HepG2 (cell line): ENCODE measurements around the gene TM2D3. TPM values are rescaled to one million over a fixed set of nuclear protein-coding genes. Genes with fewer than 3 reads are reported as not detected.

ENCODE experiments used
- ATF1 ChIP-seq: IDR thresholded peaks from 2 replicates; pipeline ENCODE4 v1.6.1; 2016; ENCODE audit warnings: mild to moderate bottlenecking, control low read depth
- EED ChIP-seq: sonication (generic); formaldehyde crosslinking; IDR thresholded peaks from 2 replicates; pipeline ENCODE4 v1.5.0; 2020; ENCODE audit warnings: mild to moderate bottlenecking, missing genetic modification reagents
- FIP1L1 ChIP-seq: fragments of 200-400 bp; formaldehyde crosslinking; IDR thresholded peaks from 2 replicates; pipeline ENCODE4 v1.6.1; 2018; ENCODE audit warnings: low read depth, mild to moderate bottlenecking, low read length, moderate library complexity, borderline replicate concordance; ENCODE audit not compliant: insufficient read depth
- GLI4 ChIP-seq: sonication (generic); formaldehyde crosslinking; IDR thresholded peaks from 2 replicates; pipeline ENCODE4 v1.5.1; 2020; ENCODE audit warnings: missing genetic modification reagents, mild to moderate bottlenecking, moderate library complexity, borderline replicate concordance
- GPBP1L1 ChIP-seq: sonication (generic); formaldehyde crosslinking; IDR thresholded peaks from 2 replicates; pipeline ENCODE4 v1.5.0; 2020; ENCODE audit warnings: mild to moderate bottlenecking, missing genetic modification reagents
- HNRNPUL1 ChIP-seq: fragments of 200-400 bp; formaldehyde crosslinking; IDR thresholded peaks from 2 replicates; pipeline ENCODE4 v1.6.1; 2017; ENCODE audit warnings: low read depth, mild to moderate bottlenecking, low read length, moderate library complexity
- HOXA9 ChIP-seq: sonication (generic); formaldehyde crosslinking; IDR thresholded peaks from 2 replicates; pipeline ENCODE4 v1.8.1; 2022; ENCODE audit warnings: missing genetic modification reagents, mild to moderate bottlenecking, moderate library complexity, borderline replicate concordance
- MATR3 ChIP-seq: sonication (generic); formaldehyde crosslinking; IDR thresholded peaks from 2 replicates; pipeline ENCODE4 v1.4.0; 2020; ENCODE audit warnings: missing genetic modification reagents
- MZF1 ChIP-seq: sonication (generic); formaldehyde crosslinking; IDR thresholded peaks from 2 replicates; pipeline ENCODE4 v1.8.1; 2023; ENCODE audit warnings: mild to moderate bottlenecking, missing genetic modification reagents, borderline replicate concordance
- PAXIP1 ChIP-seq: sonication (generic); formaldehyde crosslinking; conservative IDR thresholded peaks from 2 replicates; pipeline ENCODE4 v1.4.0; 2020; ENCODE audit warnings: mild to moderate bottlenecking, missing genetic modification reagents, moderate library complexity
- PREB ChIP-seq: sonication (generic); formaldehyde crosslinking; IDR thresholded peaks from 2 replicates; pipeline ENCODE4 v1.4.0; 2020; ENCODE audit warnings: missing genetic modification reagents
- ZC3H13 ChIP-seq: sonication (generic); formaldehyde crosslinking; IDR thresholded peaks from 2 replicates; pipeline ENCODE4 v1.8.1; 2023; ENCODE audit warnings: mild to moderate bottlenecking, missing genetic modification reagents, moderate library complexity
- ZFP41 ChIP-seq: sonication (generic); formaldehyde crosslinking; IDR thresholded peaks from 2 replicates; pipeline ENCODE4 v1.4.0; 2020; ENCODE audit warnings: mild to moderate bottlenecking, missing genetic modification reagents, borderline replicate concordance
- ZNF205 ChIP-seq: IDR thresholded peaks from 2 replicates; pipeline ENCODE4 v1.6.1; 2018; ENCODE audit warnings: missing biosample characterization, missing genetic modification reagents
- ZNF326 ChIP-seq: sonication (generic); formaldehyde crosslinking; IDR thresholded peaks from 2 replicates; pipeline ENCODE4 v1.4.0; 2020; ENCODE audit warnings: missing genetic modification reagents, borderline replicate concordance
- ZNF609 ChIP-seq: sonication (generic); formaldehyde crosslinking; IDR thresholded peaks from 2 replicates; pipeline ENCODE4 v1.4.0; 2020; ENCODE audit warnings: mild to moderate bottlenecking, missing genetic modification reagents, borderline replicate concordance
- ZNF652 ChIP-seq: IDR thresholded peaks from 2 replicates; pipeline ENCODE4 v1.6.1; 2016; ENCODE audit warnings: low read depth, borderline replicate concordance
- ZNF746 ChIP-seq: sonication (generic); formaldehyde crosslinking; IDR thresholded peaks from 2 replicates; pipeline ENCODE4 v1.8.0; 2022; ENCODE audit warnings: mild to moderate bottlenecking, missing genetic modification reagents
- polyA plus RNA-seq, 8 experiments: library from polyadenylated mRNA; depleted of rRNA in 3 of 8; stranded (reverse) in 7 of 8; unstranded in 1 of 8; fragments of >200 nt; fragmentation: Illumina TruSeq in 4 of 8; extraction: Trizol in 4 of 8; gene quantifications; 2 replicates each; pipeline versions ENCODE4 v1.2.1 to v1.2.3, GENCODE V29; 2011 to 2016; ENCODE audit warnings: low read depth in 4 of 8, missing spikeins in 1 of 8, mixed read lengths in 1 of 8; ENCODE audit not compliant: insufficient read depth in 1 of 8
- total RNA-seq, 5 experiments: library from RNA; depleted of rRNA; stranded (reverse); fragments of >200 nt; fragmentation: Illumina TruSeq; extraction: Trizol; gene quantifications; 2 replicates each; pipeline ENCODE4 v1.2.3, GENCODE V29; 2016; ENCODE audit warnings: low read depth in 1 of 5

TM2D3 gene
- total and polyA plus RNA-seq, 2 of the 13 experiments (the other 11 are each of a cell fraction or from before 2014, with no cell fraction given) = 31.1 to 72.7 TPM

GRCh38 chr15:101652098-101652785 lies at the start of gene TM2D3 (continued):
- TF ChIP-seq ZNF609 = no peak; the same call in 1 of the 2 replicates
- TF ChIP-seq HNRNPUL1 = no peak
- no peak for TF ChIP-seq ATF1 (CRISPR knock-in tag)
- TF ChIP-seq PREB = no peak
- no peak for TF ChIP-seq ZNF652 (CRISPR knock-in tag)
- peak; percentile 54; the same call in 1 of the 2 replicates for TF ChIP-seq PAXIP1
- TF ChIP-seq ZFP41 (CRISPR knock-in tag) = no peak
- no peak for TF ChIP-seq ZC3H13 (CRISPR knock-in tag)
- TF ChIP-seq ZNF205 (CRISPR knock-in tag) = no peak
- no peak for TF ChIP-seq MZF1 (CRISPR knock-in tag)
- TF ChIP-seq FIP1L1 = no peak
- no peak for TF ChIP-seq GLI4 (CRISPR knock-in tag)
- TF ChIP-seq GPBP1L1 (CRISPR knock-in tag) = no peak
- TF ChIP-seq EED = peak; percentile 79
- peak; percentile 19; the same call in 1 of the 2 replicates for TF ChIP-seq HOXA9 (CRISPR knock-in tag)
- no peak for TF ChIP-seq MATR3 (CRISPR knock-in tag)
- TF ChIP-seq ZNF746 = no peak
- no peak for TF ChIP-seq ZNF326 (CRISPR knock-in tag)
